Activated B cell treated with CpG ODN at 0.5 μM for 24 hours (primary cell): ENCODE results near the gene RPS27A. TPM values are rescaled to one million over a fixed set of nuclear protein-coding genes. Genes with fewer than 3 reads are reported as not detected.

Source experiments
- ATAC-seq: fragments of 200-7000 bp; cut with Tn5 transposase; one replicate; pipeline ENCODE4 v1.10.0; 2021; ENCODE audit warnings: low read depth, mild to moderate bottlenecking, moderate library complexity
- CTCF ChIA-PET: fragments of 350-600 bp; sonication (Branson Sonifier 250); formaldehyde crosslinking; loops from one replicate; lab custom pipeline; 2021; ENCODE audit warnings: antibody characterized with exemption; lab: Charles Lee
- POLR2A ChIA-PET: fragments of 350-600 bp; sonication (Branson Sonifier 250); formaldehyde crosslinking; loops from one replicate; lab custom pipeline; 2021; ENCODE audit warnings: antibody characterized with exemption; lab: Charles Lee
- DNase-seq: peaks from one replicate; pipeline ENCODE4 v3.0.0; 2022
- H3K27ac Mint-ChIP-seq: one replicate; pipeline ENCODE4 v1.8.0; 2020; ENCODE audit warnings: mixed read lengths
- H3K27me3 Mint-ChIP-seq: one replicate; pipeline ENCODE4 v1.8.0; 2021; ENCODE audit warnings: mixed read lengths
- H3K36me3 Mint-ChIP-seq: one replicate; pipeline ENCODE4 v1.8.0; 2021; ENCODE audit warnings: low read depth, mixed read lengths
- H3K4me1 Mint-ChIP-seq: one replicate; pipeline ENCODE4 v1.8.0; 2021; ENCODE audit warnings: mixed read lengths
- H3K4me3 Mint-ChIP-seq: one replicate; pipeline ENCODE4 v1.8.0; 2020; ENCODE audit warnings: mild to moderate bottlenecking, mixed read lengths
- H3K9me3 Mint-ChIP-seq: one replicate; pipeline ENCODE4 v1.8.0; 2020; ENCODE audit warnings: mixed read lengths
- intact Hi-C: fragments of 100-400 bp; cut with micrococcal nuclease; formaldehyde crosslinking; loops from one replicate; pipeline ENCODE4 v1.15.1; 2024
- total RNA-seq: library from RNA; stranded (reverse); gene quantifications from 2 replicates; pipeline ENCODE4 v1.2.3, GENCODE V29; 2022
- TF ChIP-seq, protein P1 (sequence below): fragments of 200-600 bp; IDR thresholded peaks from one replicate; pipeline ENCODE4 v1.8.0; 2022; ENCODE audit warnings: antibody characterized with exemption, mild to moderate bottlenecking

RPS27A gene
- total RNA-seq, 1 donor from 2014 or later = 1,833 TPM

- TF ChIP-seq, protein P1, sequence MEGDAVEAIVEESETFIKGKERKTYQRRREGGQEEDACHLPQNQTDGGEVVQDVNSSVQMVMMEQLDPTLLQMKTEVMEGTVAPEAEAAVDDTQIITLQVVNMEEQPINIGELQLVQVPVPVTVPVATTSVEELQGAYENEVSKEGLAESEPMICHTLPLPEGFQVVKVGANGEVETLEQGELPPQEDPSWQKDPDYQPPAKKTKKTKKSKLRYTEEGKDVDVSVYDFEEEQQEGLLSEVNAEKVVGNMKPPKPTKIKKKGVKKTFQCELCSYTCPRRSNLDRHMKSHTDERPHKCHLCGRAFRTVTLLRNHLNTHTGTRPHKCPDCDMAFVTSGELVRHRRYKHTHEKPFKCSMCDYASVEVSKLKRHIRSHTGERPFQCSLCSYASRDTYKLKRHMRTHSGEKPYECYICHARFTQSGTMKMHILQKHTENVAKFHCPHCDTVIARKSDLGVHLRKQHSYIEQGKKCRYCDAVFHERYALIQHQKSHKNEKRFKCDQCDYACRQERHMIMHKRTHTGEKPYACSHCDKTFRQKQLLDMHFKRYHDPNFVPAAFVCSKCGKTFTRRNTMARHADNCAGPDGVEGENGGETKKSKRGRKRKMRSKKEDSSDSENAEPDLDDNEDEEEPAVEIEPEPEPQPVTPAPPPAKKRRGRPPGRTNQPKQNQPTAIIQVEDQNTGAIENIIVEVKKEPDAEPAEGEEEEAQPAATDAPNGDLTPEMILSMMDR = no peak
- H3K9me3 Mint-ChIP-seq = no peaks in the 10 kb centered on the region
- ATAC-seq = peak; percentile 99
- peaks cover 3% of the 10 kb centered on the region for H3K36me3 Mint-ChIP-seq
- ChIA-PET CTCF (no interaction called here), POLR2A (interaction anchor here (1.0 to 1.8 kb wide), 5 partner anchors 13 to 237 kb away, joined by 3 to 14 read pairs (median 5); partner anchors contain the start of genes CFAP36, CLHC1, MTIF2 and RPS27A)
- H3K4me1 Mint-ChIP-seq = peaks cover 28% of the 10 kb centered on the region
- DNase-seq = peak; percentile 83
- peak overlapping the region; percentile 93 for H3K27ac Mint-ChIP-seq
- intact Hi-C loops = loop anchor here (1.0 to 5.0 kb wide), 9 partner anchors 13 to 1515 kb away; partner anchors contain the start of genes ACYP2, CCDC88A, CFAP36 and CHAC2
- H3K27me3 Mint-ChIP-seq = no peaks in the 10 kb centered on the region
- peak overlapping the region; percentile 88 for H3K4me3 Mint-ChIP-seq
Measured at GRCh38 chr2:55282110-55282917, 49.8 kb downstream of the RPS27A start.

GRCh38 chr2:55283083-55283482, 50.6 kb downstream of the RPS27A start:
- peaks cover 28% of the 10 kb centered on the region for H3K4me1 Mint-ChIP-seq
- TF ChIP-seq, protein P1 = no peak
- ChIA-PET POLR2A (no interaction called here), CTCF (no interaction called here)
- H3K9me3 Mint-ChIP-seq = no peaks in the 10 kb centered on the region
- intact Hi-C loops = loop anchor here (2.0 to 5.0 kb wide), 5 partner anchors 136 to 1516 kb away; partner anchors contain the start of genes ACYP2, CCDC88A, CHAC2 and PPP4R3B
- peak overlapping the region; percentile 35 for H3K27ac Mint-ChIP-seq
- no peak for ATAC-seq
- peaks cover 3% of the 10 kb centered on the region for H3K36me3 Mint-ChIP-seq
- no peak for DNase-seq
- no peaks in the 10 kb centered on the region for H3K27me3 Mint-ChIP-seq
- peak overlapping the region; percentile 88 for H3K4me3 Mint-ChIP-seq

Other genes starting within 250 kb of the RPS27A start
- 60.5 and 60.6 TPM in 2 replicates for gene RTN4, start 182.2 kb upstream of the RPS27A start, total RNA-seq
- 7.1 and 10.5 TPM in 2 replicates for gene CLHC1, start 395 bp upstream of the RPS27A start, total RNA-seq
- gene MTIF2, start 36.5 kb downstream of the RPS27A start, total RNA-seq = 37.8 and 40.4 TPM in 2 replicates
- 25.6 and 35.6 TPM in 2 replicates for gene CCDC88A, start 187.2 kb downstream of the RPS27A start, total RNA-seq